Prostate gland (tissue), 2 donors: ENCODE measurements around the gene SIK2. TPM values are rescaled to one million over a fixed set of nuclear protein-coding genes. Genes with fewer than 3 reads are reported as not detected.

Experiments
- DNase-seq: peaks from one replicate; pipeline ENCODE4 v3.0.0-alpha.2; 2019; ENCODE audit warnings: low spot score
- H3K27ac ChIP-seq, 2 donors: fragments of 200-600 bp; sonication (generic); 2 replicates each; pipeline ENCODE4 v1.5.1; 2017 to 2019
- H3K27me3 ChIP-seq: fragments of 200-600 bp; sonication (generic); replicated peaks from 2 replicates; pipeline ENCODE4 v1.5.1; 2019; ENCODE audit not compliant: insufficient read depth
- H3K36me3 ChIP-seq, 2 donors: fragments of 200-600 bp; sonication (generic); 1 replicate in 1 of 2; 2 replicates in 1 of 2; pipeline versions ENCODE4 v1.5.1 to v1.8.1; 2017 to 2019
- H3K4me1 ChIP-seq: fragments of 200-600 bp; sonication (generic); replicated peaks from 2 replicates; pipeline ENCODE4 v1.5.1; 2019
- H3K4me3 ChIP-seq, 2 donors: fragments of 200-600 bp; sonication (generic); 2 replicates each; pipeline ENCODE4 v1.5.1; 2017 to 2019
- H3K9me3 ChIP-seq: fragments of 200-600 bp; sonication (generic); 2 replicates; pipeline ENCODE4 v1.5.1; 2017
- CTCF ChIP-seq, 4 experiments: fragments of 200-600 bp in 2 of 4; fragments of 450-650 bp in 2 of 4; sonication (generic) in 2 of 4; IDR thresholded peaks; 1 replicate in 3 of 4; 2 replicates in 1 of 4; pipeline ENCODE4 v1.5.1; 2016 to 2019; ENCODE audit warnings: antibody characterized with exemption in 4 of 4, mild to moderate bottlenecking in 2 of 4, moderate library complexity in 2 of 4
- POLR2A ChIP-seq: fragments of 450-650 bp; IDR thresholded peaks from one replicate; pipeline ENCODE4 v1.6.1; 2016; ENCODE audit warnings: antibody characterized with exemption, mild to moderate bottlenecking
- POLR2AphosphoS5 ChIP-seq: sonication (generic); formaldehyde crosslinking; IDR thresholded peaks from one replicate; pipeline ENCODE4 v1.6.1; 2017; ENCODE audit warnings: antibody characterized with exemption
- WGBS: methylation state at CpG from one replicate; pipeline ENCODE4 v1.1.5; 2018; 5-methylcytosine and 5-hydroxymethylcytosine counted together
- intact Hi-C: fragments of 100-400 bp; cut with DNase I; formaldehyde crosslinking; loops from one replicate; pipeline ENCODE4 v1.14.2; 2022
- total RNA-seq, 2 donors: library from RNA; depleted of rRNA; stranded (reverse); fragments of >200 nt; gene quantifications; one replicate each; pipeline ENCODE4 v1.1.0, GENCODE V29; 2016

SIK2 gene
- total RNA-seq, 2 donors from 2014 or later = 13.0 to 18.7 TPM

GRCh38 chr11:111591187-111591960 is 10.9 kb upstream of the SIK2 start:
- no peak for DNase-seq
- WGBS = 83% methylated on average over 4 of the region's 4 CpGs
- H3K27ac ChIP-seq = no peak overlapping the region
- intact Hi-C loops = no loop called here
- H3K4me3 ChIP-seq = no peak overlapping the region
- H3K36me3 ChIP-seq = no peaks in the 10 kb centered on the region
- H3K9me3 ChIP-seq = no peaks in the 10 kb centered on the region
- TF ChIP-seq POLR2A (no peak), CTCF (IDR thresholded peaks at IDR 0.05) (no peak), POLR2AphosphoS5 (no peak)
- no peaks in the 10 kb centered on the region for H3K27me3 ChIP-seq
- H3K4me1 ChIP-seq = no peaks in the 10 kb centered on the region

- no peak for DNase-seq
- H3K4me3 ChIP-seq = no peak overlapping the region
- intact Hi-C loops = no loop called here
- no peaks in the 10 kb centered on the region for H3K9me3 ChIP-seq
- no peaks in the 10 kb centered on the region for H3K4me1 ChIP-seq
- TF ChIP-seq POLR2AphosphoS5 (no peak), POLR2A (no peak), CTCF (IDR thresholded peaks at IDR 0.05) (no peak)
- no peaks in the 10 kb centered on the region for H3K36me3 ChIP-seq
- H3K27ac ChIP-seq = no peak overlapping the region
- H3K27me3 ChIP-seq = no peaks in the 10 kb centered on the region
Measured at GRCh38 chr11:111592491-111592890, 9.8 kb upstream of the SIK2 start.

GRCh38 chr11:111596319-111596718 is 5.9 kb upstream of the SIK2 start:
- Histone ChIP-seq H3K27ac (no peak overlapping the region), H3K27me3 (no peaks in the 10 kb centered on the region), H3K4me3 (no peak overlapping the region), H3K9me3 (no peaks in the 10 kb centered on the region), H3K36me3 (no peaks in the 10 kb centered on the region), H3K4me1 (no peaks in the 10 kb centered on the region)
- intact Hi-C loops = no loop called here
- no peak for DNase-seq
- no peak for TF ChIP-seq POLR2AphosphoS5
- no peak for TF ChIP-seq POLR2A
- no peak for TF ChIP-seq CTCF (IDR thresholded peaks at IDR 0.05)
- 84% methylated on average over 1 of the region's 1 CpG for WGBS

- H3K4me3 ChIP-seq = no peak overlapping the region
- H3K36me3 ChIP-seq = no peaks in the 10 kb centered on the region
- H3K4me1 ChIP-seq = no peaks in the 10 kb centered on the region
- no peak for DNase-seq
- H3K9me3 ChIP-seq = no peaks in the 10 kb centered on the region
- no peaks in the 10 kb centered on the region for H3K27me3 ChIP-seq
- 52% methylated on average over 1 of the region's 1 CpG for WGBS
- no peak overlapping the region for H3K27ac ChIP-seq
- intact Hi-C loops = no loop called here
- no peak for TF ChIP-seq POLR2AphosphoS5
- no peak for TF ChIP-seq POLR2A
- no peak for TF ChIP-seq CTCF (IDR thresholded peaks at IDR 0.05)
Measured at GRCh38 chr11:111598148-111598547, 4.1 kb upstream of the SIK2 start.

GRCh38 chr11:111598559-111598958 is 3.7 kb upstream of the SIK2 start:
- DNase-seq = no peak
- no peaks in the 10 kb centered on the region for H3K27me3 ChIP-seq
- intact Hi-C loops = no loop called here
- no peaks in the 10 kb centered on the region for H3K36me3 ChIP-seq
- no peak for TF ChIP-seq CTCF (IDR thresholded peaks at IDR 0.05)
- no peak for TF ChIP-seq POLR2A
- no peak for TF ChIP-seq POLR2AphosphoS5
- no peaks in the 10 kb centered on the region for H3K9me3 ChIP-seq
- 47% methylated on average over 2 of the region's 2 CpGs for WGBS
- H3K27ac ChIP-seq = no peak overlapping the region
- no peak overlapping the region for H3K4me3 ChIP-seq
- H3K4me1 ChIP-seq = no peaks in the 10 kb centered on the region
